Pons (tissue), 1 donor: ENCODE data around the gene MEF2C.

Source experiments
- DNase-seq: peaks from one replicate; pipeline ENCODE4 v3.0.0-alpha.2; 2016; ENCODE audit warnings: low spot score

MEF2C gene

GRCh38 chr5:88888291-88888690 is 5.3 kb upstream of the MEF2C start:
- peak; percentile 37 for DNase-seq

GRCh38 chr5:88887342-88887741 is 4.4 kb upstream of the MEF2C start:
- DNase-seq = peak; percentile 42

- DNase-seq = peak; percentile 56
Observed at GRCh38 chr5:88886746-88887341, 3.9 kb upstream of the MEF2C start.

- DNase-seq = peak; percentile 47
Observed at GRCh38 chr5:88886252-88886651, 3.3 kb upstream of the MEF2C start.

GRCh38 chr5:88885002-88885401 is 2.0 kb upstream of the MEF2C start:
- peak; percentile 39 for DNase-seq

- peak; percentile 49 for DNase-seq
Observed at GRCh38 chr5:88884608-88884877, 1.6 kb upstream of the MEF2C start.

- DNase-seq = peak; percentile 71
Observed at GRCh38 chr5:88883836-88884607, 1.0 kb upstream of the MEF2C start.

GRCh38 chr5:88882276-88883038 is 527 bp downstream of the MEF2C start:
- peak; percentile 48 for DNase-seq

GRCh38 chr5:88881571-88881971 is 1.4 kb downstream of the MEF2C start:
- DNase-seq = peak; percentile 50

- peak; percentile 24 for DNase-seq
Observed at GRCh38 chr5:88880201-88880600, 2.8 kb downstream of the MEF2C start.

GRCh38 chr5:88879724-88880123 is 3.3 kb downstream of the MEF2C start:
- DNase-seq = peak; percentile 33

- DNase-seq = peak; percentile 11
Observed at GRCh38 chr5:88878976-88879375, 4.0 kb downstream of the MEF2C start.

GRCh38 chr5:88877826-88878225 is 5.2 kb downstream of the MEF2C start:
- peak; percentile 43 for DNase-seq

- peak; percentile 12 for DNase-seq
Observed at GRCh38 chr5:88876714-88877113, 6.3 kb downstream of the MEF2C start.

GRCh38 chr5:88875341-88876234 is 7.4 kb downstream of the MEF2C start:
- peak; percentile 37 for DNase-seq

- DNase-seq = no peak
Observed at GRCh38 chr5:88873447-88873846, 9.5 kb downstream of the MEF2C start.

GRCh38 chr5:88872971-88873370 is 10.0 kb downstream of the MEF2C start:
- DNase-seq = no peak

- DNase-seq = no peak
Observed at GRCh38 chr5:88870285-88870684, 12.7 kb downstream of the MEF2C start.

- DNase-seq = no peak
Observed at GRCh38 chr5:88868468-88869068, 14.4 kb downstream of the MEF2C start.

GRCh38 chr5:88867638-88868037 is 15.3 kb downstream of the MEF2C start:
- DNase-seq = no peak

GRCh38 chr5:88863523-88863922 is 19.5 kb downstream of the MEF2C start:
- DNase-seq = no peak
